CD4-positive, alpha-beta T cell (primary cell): ENCODE data around the gene BSDC1. TPM values are rescaled to one million over a fixed set of nuclear protein-coding genes. Genes with fewer than 3 reads are reported as not detected.

Source experiments
- ATAC-seq: fragments of 200-7000 bp; cut with Tn5 transposase; one replicate; pipeline ENCODE4 v1.10.0; 2022; ENCODE audit warnings: mild to moderate bottlenecking; ENCODE audit not compliant: poor library complexity
- CTCF ChIA-PET: fragments of 350-600 bp; sonication (Branson Sonifier 250); formaldehyde crosslinking; loops from one replicate; lab custom pipeline; 2021; ENCODE audit warnings: antibody characterized with exemption, inconsistent platforms; lab: Charles Lee
- POLR2A ChIA-PET: fragments of 350-600 bp; sonication (Branson Sonifier 250); formaldehyde crosslinking; loops from one replicate; lab custom pipeline; 2021; ENCODE audit warnings: antibody characterized with exemption, inconsistent platforms; lab: Charles Lee
- DNase-seq, 14 experiments: peaks; one replicate each; pipeline ENCODE4 v3.0.0-alpha.2; 2013 to 2020; ENCODE audit warnings: mixed read lengths in 2 of 14
- H3K27ac ChIP-seq, 2 donors: one replicate each; pipeline versions ENCODE4 v1.5.1 to v1.7.0; 2013; ENCODE audit warnings: low read length in 2 of 2, low read depth in 1 of 2, mild to moderate bottlenecking in 1 of 2
- H3K27me3 ChIP-seq, 2 experiments: 1 replicate in 1 of 2; 2 replicates in 1 of 2; pipeline versions ENCODE4 v1.6.1 to v1.7.0; 2013; ENCODE audit warnings: low read length in 2 of 2, control low read depth in 1 of 2, mild to moderate bottlenecking in 1 of 2, moderate library complexity in 1 of 2; ENCODE audit not compliant: insufficient read depth in 2 of 2, control insufficient read depth in 1 of 2
- H3K36me3 ChIP-seq: one replicate; pipeline ENCODE4 v1.6.1; 2013; ENCODE audit warnings: low read length, control low read depth; ENCODE audit not compliant: insufficient read depth
- H3K4me1 ChIP-seq: one replicate; pipeline ENCODE4 v1.6.1; 2013; ENCODE audit warnings: low read length, control low read depth; ENCODE audit not compliant: insufficient read depth
- H3K4me3 ChIP-seq: one replicate; pipeline ENCODE4 v1.5.1; 2013; ENCODE audit warnings: mild to moderate bottlenecking, low read length, moderate library complexity
- H3K9me3 ChIP-seq, 2 experiments: 1 replicate in 1 of 2; 2 replicates in 1 of 2; pipeline versions ENCODE4 v1.6.1 to v1.7.0; 2013; ENCODE audit warnings: low read length in 2 of 2, mild to moderate bottlenecking in 2 of 2, control low read depth in 1 of 2, moderate library complexity in 1 of 2; ENCODE audit not compliant: control insufficient read depth in 1 of 2, insufficient read depth in 1 of 2
- H3K27ac Mint-ChIP-seq: one replicate; pipeline ENCODE4 v1.8.0; 2020; ENCODE audit warnings: mixed read lengths
- H3K27me3 Mint-ChIP-seq: one replicate; pipeline ENCODE4 v1.8.0; 2021; ENCODE audit warnings: mixed read lengths
- H3K36me3 Mint-ChIP-seq: one replicate; pipeline ENCODE4 v1.8.0; 2021; ENCODE audit warnings: low read depth, mixed read lengths
- H3K4me1 Mint-ChIP-seq: one replicate; pipeline ENCODE4 v1.8.0; 2021; ENCODE audit warnings: low read depth, mixed read lengths
- H3K4me3 Mint-ChIP-seq: one replicate; pipeline ENCODE4 v1.8.0; 2020; ENCODE audit warnings: mild to moderate bottlenecking, mixed read lengths
- H3K9me3 Mint-ChIP-seq: one replicate; pipeline ENCODE4 v1.8.0; 2020; ENCODE audit warnings: mixed read lengths
- intact Hi-C, 2 experiments: fragments of 100-400 bp; cut with DNase I in 1 of 2; cut with micrococcal nuclease in 1 of 2; formaldehyde crosslinking; loops; one replicate each; pipeline versions ENCODE4 v1.15.1 to v1.9.0; 2023 to 2025; cut with DNase I, micrococcal nuclease
- total RNA-seq, 174 experiments: library from RNA in 2 of 174; stranded (reverse) in 2 of 174; gene quantifications; one replicate each; pipeline ENCODE4 v1.2.3 and lab custom pipeline; 2021 to 2026
- TF ChIP-seq, protein P1 (sequence below): fragments of 200-600 bp; IDR thresholded peaks from one replicate; pipeline ENCODE4 v1.8.0; 2022; ENCODE audit warnings: antibody characterized with exemption, mild to moderate bottlenecking

Gene BSDC1
- total RNA-seq, 2 experiments from 2014 or later = 186 to 190 TPM

DNA sequence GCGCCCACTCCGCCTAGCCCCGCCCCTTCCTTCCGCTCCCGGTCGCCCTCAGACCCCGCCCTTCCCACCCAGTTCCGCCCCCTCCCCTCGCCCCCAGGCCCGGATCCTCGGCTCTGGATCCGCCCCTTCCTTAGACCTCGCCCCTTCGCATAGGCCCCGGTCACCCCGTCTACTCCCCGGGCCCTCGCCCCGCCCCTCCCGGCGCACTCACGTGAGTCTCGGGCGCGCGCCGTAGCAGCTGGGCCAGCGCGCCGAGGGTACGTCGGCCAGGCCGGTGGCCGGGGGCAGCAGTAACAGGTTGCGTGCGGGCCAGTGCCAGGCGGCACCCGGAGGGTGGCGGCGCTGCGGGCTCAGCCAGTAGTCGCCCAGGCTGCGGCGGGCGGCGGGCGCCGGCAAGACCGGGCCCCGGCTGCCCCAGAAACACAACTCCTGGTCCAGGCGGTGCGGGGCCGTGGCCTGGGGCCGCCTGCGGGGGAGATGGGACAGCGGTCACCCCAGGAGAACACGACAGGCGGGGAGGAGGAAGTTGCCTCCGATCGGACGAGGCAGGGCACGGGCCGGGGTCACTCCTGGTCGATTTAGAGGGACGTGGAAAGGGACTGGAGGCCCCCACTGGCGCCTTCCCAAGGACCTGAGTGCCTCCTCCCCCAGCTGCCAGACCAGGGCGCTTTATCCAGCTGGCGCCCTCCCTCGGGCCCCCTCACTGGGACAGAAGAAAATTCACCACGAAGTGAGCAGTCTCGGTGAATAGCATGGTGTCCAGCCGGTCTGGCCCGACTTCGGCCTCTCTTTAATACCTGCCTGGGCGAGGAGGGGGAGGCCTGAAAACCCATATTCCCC is 42.6 kb downstream of the BSDC1 start:
- Histone ChIP-seq H3K4me1 (peaks cover 48% of the 10 kb centered on the region), H3K27ac (peak overlapping the region; percentile 53 to 78), H3K9me3 (peaks cover 0 to 8% of the 10 kb centered on the region in 2 experiments), H3K4me3 (peak overlapping the region; percentile 66), H3K36me3 (no peaks in the 10 kb centered on the region), H3K27me3 (no peaks in the 10 kb centered on the region)
- peak overlapping the region; percentile 76 for H3K27ac Mint-ChIP-seq
- intact Hi-C loops = loop anchor here (1.0 to 5.0 kb wide), 3 partner anchors 15 to 54 kb away; partner anchors contain the start of genes BSDC1 (in 2 of the 2) and MARCKSL1 (in 1 of the 2)
- ChIA-PET POLR2A (interaction anchor here (0.6 to 5.9 kb wide), 11 partner anchors 11 to 279 kb away, joined by 3 to 72 read pairs (median 4); partner anchors contain the start of genes BSDC1, CCDC28B, FAM229A and HDAC1), CTCF (interaction anchor here (0.8 to 1.8 kb wide), 8 partner anchors 9 to 136 kb away, joined by 3 to 9 read pairs (median 4); partner anchors contain the start of genes BSDC1, HDAC1, MARCKSL1 and TSSK3)
- H3K36me3 Mint-ChIP-seq = peaks cover 6% of the 10 kb centered on the region
- DNase-seq (peak; percentile 84 to 97 (median 90)), ATAC-seq (peak; percentile 95)
- no peaks in the 10 kb centered on the region for H3K27me3 Mint-ChIP-seq
- peaks cover 51% of the 10 kb centered on the region for H3K4me1 Mint-ChIP-seq
- TF ChIP-seq, protein P1, sequence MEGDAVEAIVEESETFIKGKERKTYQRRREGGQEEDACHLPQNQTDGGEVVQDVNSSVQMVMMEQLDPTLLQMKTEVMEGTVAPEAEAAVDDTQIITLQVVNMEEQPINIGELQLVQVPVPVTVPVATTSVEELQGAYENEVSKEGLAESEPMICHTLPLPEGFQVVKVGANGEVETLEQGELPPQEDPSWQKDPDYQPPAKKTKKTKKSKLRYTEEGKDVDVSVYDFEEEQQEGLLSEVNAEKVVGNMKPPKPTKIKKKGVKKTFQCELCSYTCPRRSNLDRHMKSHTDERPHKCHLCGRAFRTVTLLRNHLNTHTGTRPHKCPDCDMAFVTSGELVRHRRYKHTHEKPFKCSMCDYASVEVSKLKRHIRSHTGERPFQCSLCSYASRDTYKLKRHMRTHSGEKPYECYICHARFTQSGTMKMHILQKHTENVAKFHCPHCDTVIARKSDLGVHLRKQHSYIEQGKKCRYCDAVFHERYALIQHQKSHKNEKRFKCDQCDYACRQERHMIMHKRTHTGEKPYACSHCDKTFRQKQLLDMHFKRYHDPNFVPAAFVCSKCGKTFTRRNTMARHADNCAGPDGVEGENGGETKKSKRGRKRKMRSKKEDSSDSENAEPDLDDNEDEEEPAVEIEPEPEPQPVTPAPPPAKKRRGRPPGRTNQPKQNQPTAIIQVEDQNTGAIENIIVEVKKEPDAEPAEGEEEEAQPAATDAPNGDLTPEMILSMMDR = no peak
- peak overlapping the region; percentile 87 for H3K4me3 Mint-ChIP-seq
- H3K9me3 Mint-ChIP-seq = no peaks in the 10 kb centered on the region

DNA sequence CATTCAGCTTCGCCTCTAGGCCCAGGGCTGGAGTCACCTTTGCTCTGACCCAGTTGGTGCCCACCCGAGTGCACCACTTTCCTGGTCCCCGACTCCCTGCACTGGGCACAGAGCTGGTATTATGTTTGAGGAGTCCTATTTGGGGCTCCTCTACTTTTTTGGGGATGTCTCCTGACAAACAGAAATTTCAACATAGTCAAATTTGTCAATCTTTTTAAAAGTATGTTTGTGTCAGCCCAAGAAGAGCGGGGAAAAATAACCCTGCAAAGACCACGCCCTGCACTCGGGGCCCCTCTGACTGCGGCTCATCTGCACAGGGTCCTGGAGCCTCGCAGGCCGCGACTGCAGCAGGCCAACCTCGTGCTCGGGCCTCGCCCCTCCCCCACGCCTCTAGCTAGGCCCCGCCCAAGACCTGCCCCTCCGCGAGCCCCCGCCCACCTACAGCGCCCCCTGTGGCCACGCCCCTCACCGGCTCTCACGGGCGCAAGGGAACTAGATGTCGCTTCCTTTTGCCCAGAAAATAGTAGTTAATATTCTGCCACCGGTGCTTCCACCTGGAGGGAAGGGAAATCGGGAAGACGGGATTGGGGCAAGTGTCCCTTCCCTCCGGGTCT is 43.3 kb downstream of the BSDC1 start:
- H3K27ac Mint-ChIP-seq = peak overlapping the region; percentile 76
- peak in 6 of 14 experiments; percentile 68 to 89 (median 78) for DNase-seq
- Histone ChIP-seq H3K9me3 (peaks cover 0 to 8% of the 10 kb centered on the region in 2 experiments), H3K4me1 (peaks cover 52% of the 10 kb centered on the region), H3K4me3 (peak overlapping the region; percentile 52), H3K36me3 (no peaks in the 10 kb centered on the region), H3K27me3 (no peaks in the 10 kb centered on the region), H3K27ac (peak overlapping the region; percentile 27 to 44)
- intact Hi-C loops = loop anchor here (1.0 to 5.0 kb wide), 3 partner anchors 15 to 54 kb away; partner anchors contain the start of genes BSDC1 (in 2 of the 2) and MARCKSL1 (in 1 of the 2)
- no peaks in the 10 kb centered on the region for H3K9me3 Mint-ChIP-seq
- no peaks in the 10 kb centered on the region for H3K27me3 Mint-ChIP-seq
- peak; percentile 77 for ATAC-seq
- TF ChIP-seq, protein P1 = peak; percentile 73
- CTCF ChIA-PET = interaction anchor here (0.7 to 1.8 kb wide), 9 partner anchors 9 to 150 kb away, joined by 3 to 9 read pairs (median 4); partner anchors contain the start of genes BSDC1, CCDC28B, MARCKSL1 and TSSK3
- POLR2A ChIA-PET = interaction anchor here (0.8 to 5.9 kb wide), 5 partner anchors 14 to 151 kb away, joined by 4 to 72 read pairs (median 16); partner anchors contain the start of genes BSDC1, CCDC28B, HDAC1 and MARCKSL1
- H3K36me3 Mint-ChIP-seq = peaks cover 6% of the 10 kb centered on the region
- H3K4me1 Mint-ChIP-seq = peaks cover 59% of the 10 kb centered on the region
- H3K4me3 Mint-ChIP-seq = peak overlapping the region; percentile 87

DNA sequence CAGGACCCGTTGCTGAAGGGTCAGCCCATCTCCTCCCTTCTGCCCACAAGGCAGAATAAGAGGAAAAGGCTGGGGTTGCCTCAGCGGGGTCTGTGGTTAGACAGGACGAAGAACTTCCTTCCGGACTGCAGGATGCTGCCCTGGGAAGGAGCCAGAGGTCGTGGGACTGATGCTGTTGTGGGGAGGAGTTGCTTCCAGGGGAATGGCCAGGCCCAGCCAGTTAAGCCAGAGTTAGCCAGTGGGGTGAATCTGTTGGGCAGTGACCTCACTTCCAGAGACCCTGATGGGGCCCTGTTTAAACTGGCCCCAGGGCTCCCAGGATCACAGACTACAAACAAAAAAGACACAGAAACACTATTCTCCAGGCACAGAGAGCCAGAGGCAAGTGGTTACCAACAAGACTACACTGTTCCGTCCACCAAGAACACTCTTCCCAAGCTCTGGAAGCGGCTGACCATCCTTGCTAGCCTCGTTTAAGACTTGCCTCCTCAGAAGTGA is 45.0 kb downstream of the BSDC1 start:
- H3K9me3 ChIP-seq = peaks cover 0 to 8% of the 10 kb centered on the region in 2 experiments
- H3K27me3 ChIP-seq = no peaks in the 10 kb centered on the region
- ChIA-PET CTCF (interaction anchor here (1.5 kb wide), 1 partner anchor 13 kb away, joined by 3 read pairs; the partner anchor contains the start of gene MARCKSL1), POLR2A (interaction anchor here (2.0 to 2.7 kb wide), 2 partner anchors 13 to 45 kb away, joined by 4 to 26 read pairs; partner anchors contain the start of genes BSDC1 and MARCKSL1)
- ATAC-seq (no peak), DNase-seq (peak in 3 of 14 experiments; percentile 8 to 42 (median 35))
- peaks cover 68% of the 10 kb centered on the region for H3K4me1 Mint-ChIP-seq
- no peaks in the 10 kb centered on the region for H3K36me3 ChIP-seq
- H3K27ac Mint-ChIP-seq = no peak overlapping the region
- H3K27ac ChIP-seq = no peak overlapping the region
- H3K27me3 Mint-ChIP-seq = no peaks in the 10 kb centered on the region
- no peaks in the 10 kb centered on the region for H3K36me3 Mint-ChIP-seq
- TF ChIP-seq, protein P1 = no peak
- H3K9me3 Mint-ChIP-seq = no peaks in the 10 kb centered on the region
- no peak overlapping the region for H3K4me3 ChIP-seq
- H3K4me3 Mint-ChIP-seq = no peak overlapping the region
- intact Hi-C loops = no loop called here
- H3K4me1 ChIP-seq = peaks cover 66% of the 10 kb centered on the region
